IPS-20b (cell line): Measurements from ENCODE around the gene LTF.
"Not testable (repeated sequence)": the region's sequence is repeated elsewhere in the genome, so short reads cannot be mapped to it uniquely, and the experiment has no call there.

Source experiments
- H3K27ac ChIP-seq: one replicate; pipeline ENCODE4 v1.5.1; 2013; ENCODE audit warnings: low read length
- H3K27me3 ChIP-seq: 2 replicates; pipeline ENCODE4 v1.6.1; 2013; ENCODE audit warnings: mild to moderate bottlenecking, low read length, inconsistent platforms; ENCODE audit not compliant: insufficient read depth
- H3K36me3 ChIP-seq: 2 replicates; pipeline ENCODE4 v1.6.1; 2013; ENCODE audit warnings: low read depth, mild to moderate bottlenecking, inconsistent platforms, low read length, moderate library complexity; ENCODE audit not compliant: insufficient read depth
- H3K4me1 ChIP-seq: 2 replicates; pipeline ENCODE4 v1.6.1; 2013; ENCODE audit warnings: mild to moderate bottlenecking, control low read depth, inconsistent platforms, low read length, moderate library complexity; ENCODE audit not compliant: insufficient read depth
- H3K4me3 ChIP-seq: 2 replicates; pipeline ENCODE4 v1.5.1; 2013; ENCODE audit warnings: mild to moderate bottlenecking, low read length, inconsistent platforms
- H3K9ac ChIP-seq: 2 replicates; pipeline ENCODE4 v1.6.1; 2013; ENCODE audit warnings: low read depth, mild to moderate bottlenecking, inconsistent platforms, low read length, moderate library complexity
- H3K9me3 ChIP-seq: 2 replicates; pipeline ENCODE4 v1.6.1; 2013; ENCODE audit warnings: mild to moderate bottlenecking, low read depth, low read length, inconsistent platforms; ENCODE audit not compliant: insufficient read depth

The LTF gene

GRCh38 chr3:46448721-46449120 lies 16.0 kb downstream of the LTF start:
- H3K9me3 ChIP-seq, result no peaks in the 10 kb centered on the region

DNA sequence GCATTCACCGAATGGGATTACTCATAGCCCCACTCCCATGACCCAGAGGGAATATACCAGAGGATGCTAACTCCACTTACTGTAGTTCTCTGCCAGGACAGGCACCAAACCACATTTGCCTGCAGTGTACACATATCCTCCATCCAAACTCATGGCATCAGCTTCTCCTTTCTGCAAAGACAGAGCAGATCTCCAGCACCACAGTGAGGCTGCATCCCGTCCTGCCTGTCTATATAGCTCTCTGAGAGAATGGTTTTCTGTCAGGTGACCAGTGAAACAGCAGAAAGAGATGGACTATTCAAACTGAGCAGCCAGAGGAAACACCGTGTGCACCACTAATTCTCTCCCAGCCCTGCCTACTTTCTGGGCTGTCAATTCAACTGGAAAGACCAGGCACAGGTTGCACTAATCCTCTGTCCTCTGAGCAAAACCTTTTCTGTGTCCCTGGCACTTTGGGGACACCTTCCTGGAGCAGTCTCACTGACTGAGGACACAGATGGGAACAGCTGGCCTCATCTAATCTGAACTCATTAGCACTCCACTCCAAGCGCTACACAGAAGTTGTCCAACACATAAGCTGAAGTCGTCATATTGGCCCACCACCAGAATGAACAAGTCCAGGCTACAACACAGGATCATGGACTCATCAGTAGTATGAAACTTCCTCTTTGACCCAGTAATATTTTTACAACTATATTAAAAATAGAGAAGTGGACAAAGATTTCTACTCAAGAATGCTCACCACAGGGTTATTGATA lies 17.3 kb downstream of the LTF start:
- no peak overlapping the region for H3K4me3 ChIP-seq
- H3K27me3 ChIP-seq, result no peaks in the 10 kb centered on the region
- no peaks in the 10 kb centered on the region for H3K36me3 ChIP-seq
- H3K9ac ChIP-seq, result no peak overlapping the region
- H3K27ac ChIP-seq, result no peak overlapping the region
- no peaks in the 10 kb centered on the region for H3K9me3 ChIP-seq
- H3K4me1 ChIP-seq, result no peaks in the 10 kb centered on the region

More at GRCh38 chr3:46448721-46449120, 16.0 kb downstream of the LTF start:
- Histone ChIP-seq H3K4me3 (no peak overlapping the region), H3K27ac (no peak overlapping the region), H3K4me1 (no peaks in the 10 kb centered on the region), H3K27me3 (no peaks in the 10 kb centered on the region), H3K9ac (no peak overlapping the region), H3K36me3 (no peaks in the 10 kb centered on the region)

DNA sequence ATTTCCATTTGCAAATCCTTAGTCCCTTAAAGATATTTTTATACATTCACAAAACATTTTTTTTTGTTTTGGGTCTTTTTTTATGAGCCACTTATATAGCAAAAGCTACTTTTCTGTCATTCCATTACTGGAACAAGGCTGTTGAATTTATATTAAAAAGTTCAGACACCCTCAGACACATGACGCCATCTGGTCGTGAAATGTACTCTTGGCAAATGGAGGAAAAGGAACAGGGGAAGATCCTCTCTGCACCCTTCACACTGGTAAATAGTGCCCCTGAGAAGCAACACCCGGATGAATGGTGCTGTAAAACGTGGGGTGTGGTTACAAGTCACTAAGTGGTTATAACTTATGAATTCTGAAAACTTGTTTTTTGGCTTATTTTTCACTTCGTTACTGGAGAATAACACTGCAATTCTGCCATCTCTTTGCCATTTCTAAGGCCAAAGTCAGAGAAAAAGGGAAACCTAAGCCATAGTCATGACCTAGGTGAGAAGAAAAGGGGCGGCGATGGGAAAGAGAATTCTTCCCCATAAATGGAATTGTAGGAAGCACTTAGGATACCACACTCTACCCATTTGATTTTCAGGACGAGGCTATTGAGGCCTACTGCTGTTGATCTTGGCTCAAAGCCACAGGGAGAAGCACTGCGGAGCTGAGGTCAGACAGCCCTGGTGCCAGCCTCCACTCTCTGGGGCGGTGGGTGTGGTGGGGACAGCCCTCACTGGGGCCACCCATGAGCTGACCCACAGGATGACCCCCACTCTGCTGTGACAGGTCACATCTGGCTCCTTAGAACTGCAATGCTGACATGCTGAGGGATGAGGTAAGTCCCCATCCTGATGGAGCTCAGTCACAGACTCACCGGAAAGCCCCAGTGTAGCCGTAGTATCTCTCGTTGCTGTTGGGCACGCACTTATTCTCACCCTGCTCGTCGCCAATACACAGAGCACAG lies 21.9 kb downstream of the LTF start:
- no peak overlapping the region for H3K27ac ChIP-seq
- no peaks in the 10 kb centered on the region for H3K36me3 ChIP-seq
- no peak overlapping the region for H3K4me3 ChIP-seq
- H3K4me1 ChIP-seq, result peaks cover 9% of the 10 kb centered on the region; the same call in 1 of the 2 replicates
- no peak overlapping the region for H3K9ac ChIP-seq
- no peaks in the 10 kb centered on the region for H3K27me3 ChIP-seq
- no peaks in the 10 kb centered on the region for H3K9me3 ChIP-seq

- Histone ChIP-seq H3K27ac (no peak overlapping the region), H3K9ac (no peak overlapping the region), H3K27me3 (no peaks in the 10 kb centered on the region)
Measured at GRCh38 chr3:46440531-46441294, 24.0 kb downstream of the LTF start.

DNA sequence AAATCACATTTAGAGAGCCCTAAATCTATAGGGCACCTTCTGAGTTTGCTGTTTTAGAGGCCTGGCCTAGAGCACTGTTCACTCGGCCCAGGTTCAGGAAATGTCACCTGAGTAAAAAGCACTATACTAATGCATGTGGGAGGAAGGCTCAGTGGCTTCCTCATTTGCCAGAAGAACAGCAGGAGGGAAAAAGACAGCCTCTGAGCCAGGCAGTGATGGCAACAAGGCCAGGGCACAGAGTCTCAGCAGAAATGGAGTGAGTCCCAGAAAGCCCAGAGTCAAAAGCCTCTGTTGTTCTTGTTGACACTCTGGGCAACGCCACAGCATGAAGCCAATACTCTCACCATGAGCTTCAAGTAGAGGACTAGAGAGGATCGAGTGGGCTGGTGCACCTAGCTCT lies 25.9 kb downstream of the LTF start:
- H3K36me3 ChIP-seq, result no peaks in the 10 kb centered on the region
- no peak overlapping the region for H3K27ac ChIP-seq
- no peak overlapping the region for H3K4me3 ChIP-seq

More at GRCh38 chr3:46440531-46441294, 24.0 kb downstream of the LTF start:
- Histone ChIP-seq H3K36me3 (no peaks in the 10 kb centered on the region), H3K9me3 (no peaks in the 10 kb centered on the region), H3K4me3 (no peak overlapping the region), H3K4me1 (peaks cover 9% of the 10 kb centered on the region; the same call in 1 of the 2 replicates)

GRCh38 chr3:46435081-46435726 lies 29.5 kb downstream of the LTF start:
- Histone ChIP-seq H3K4me3 (no peak overlapping the region), H3K36me3 (no peaks in the 10 kb centered on the region), H3K9ac (no peak overlapping the region), H3K9me3 (peaks cover 13% of the 10 kb centered on the region; the same call in 1 of the 2 replicates), H3K4me1 (peaks cover under 1% of the 10 kb centered on the region; the same call in 1 of the 2 replicates), H3K27me3 (no peaks in the 10 kb centered on the region), H3K27ac (no peak overlapping the region)

More for the DNA sequence above, 25.9 kb downstream of the LTF start:
- H3K9ac ChIP-seq, result no peak overlapping the region
- peaks cover 9% of the 10 kb centered on the region; the same call in 1 of the 2 replicates for H3K4me1 ChIP-seq
- H3K27me3 ChIP-seq, result no peaks in the 10 kb centered on the region
- no peaks in the 10 kb centered on the region for H3K9me3 ChIP-seq

GRCh38 chr3:46433841-46434240 lies 30.9 kb downstream of the LTF start:
- no peak overlapping the region for H3K9ac ChIP-seq
- no peak overlapping the region for H3K4me3 ChIP-seq

GRCh38 chr3:46433118-46433517 lies 31.6 kb downstream of the LTF start:
- not testable (repeated sequence) for H3K27me3 ChIP-seq, H3K9ac ChIP-seq, H3K4me3 ChIP-seq, H3K36me3 ChIP-seq, H3K4me1 ChIP-seq, H3K27ac ChIP-seq
- H3K9me3 ChIP-seq, result peaks cover 13% of the 10 kb centered on the region; the same call in 1 of the 2 replicates

More at GRCh38 chr3:46433841-46434240, 30.9 kb downstream of the LTF start:
- H3K36me3 ChIP-seq, result no peaks in the 10 kb centered on the region
- no peak overlapping the region for H3K27ac ChIP-seq
- H3K27me3 ChIP-seq, result no peaks in the 10 kb centered on the region
- peaks cover 13% of the 10 kb centered on the region; the same call in 1 of the 2 replicates for H3K9me3 ChIP-seq
- H3K4me1 ChIP-seq, result no peaks in the 10 kb centered on the region

GRCh38 chr3:46431905-46432304 lies 32.8 kb downstream of the LTF start:
- peaks cover 13% of the 10 kb centered on the region; the same call in 1 of the 2 replicates for H3K9me3 ChIP-seq
- not testable (repeated sequence) for H3K36me3 ChIP-seq, H3K4me1 ChIP-seq, H3K27me3 ChIP-seq, H3K27ac ChIP-seq, H3K9ac ChIP-seq, H3K4me3 ChIP-seq

- H3K4me1 ChIP-seq, H3K36me3 ChIP-seq, H3K27ac ChIP-seq, H3K9ac ChIP-seq, H3K4me3 ChIP-seq, H3K27me3 ChIP-seq: not testable (repeated sequence)
- H3K9me3 ChIP-seq, result peaks cover 13% of the 10 kb centered on the region; the same call in 1 of the 2 replicates
Measured at GRCh38 chr3:46430879-46431278, 33.8 kb downstream of the LTF start.

- Histone ChIP-seq H3K27me3 (no peaks in the 10 kb centered on the region), H3K9ac (no peak overlapping the region), H3K36me3 (no peaks in the 10 kb centered on the region), H3K9me3 (peaks cover 13% of the 10 kb centered on the region; the same call in 1 of the 2 replicates), H3K4me3 (no peak overlapping the region), H3K4me1 (no peaks in the 10 kb centered on the region), H3K27ac (no peak overlapping the region)
Measured at GRCh38 chr3:46429671-46430070, 35.0 kb downstream of the LTF start.
